ENCODE results near the gene UBE4B. TPM values are rescaled to one million over a fixed set of nuclear protein-coding genes. Genes with fewer than 3 reads are reported as not detected.
"Not testable (repeated sequence)": the region's sequence is repeated elsewhere in the genome, so short reads cannot be mapped to it uniquely, and the experiment has no call there.

The UBE4B gene
- total and polyA plus RNA-seq, 2 experiments from 2014 or later = 28.4 to 115 TPM

DNA sequence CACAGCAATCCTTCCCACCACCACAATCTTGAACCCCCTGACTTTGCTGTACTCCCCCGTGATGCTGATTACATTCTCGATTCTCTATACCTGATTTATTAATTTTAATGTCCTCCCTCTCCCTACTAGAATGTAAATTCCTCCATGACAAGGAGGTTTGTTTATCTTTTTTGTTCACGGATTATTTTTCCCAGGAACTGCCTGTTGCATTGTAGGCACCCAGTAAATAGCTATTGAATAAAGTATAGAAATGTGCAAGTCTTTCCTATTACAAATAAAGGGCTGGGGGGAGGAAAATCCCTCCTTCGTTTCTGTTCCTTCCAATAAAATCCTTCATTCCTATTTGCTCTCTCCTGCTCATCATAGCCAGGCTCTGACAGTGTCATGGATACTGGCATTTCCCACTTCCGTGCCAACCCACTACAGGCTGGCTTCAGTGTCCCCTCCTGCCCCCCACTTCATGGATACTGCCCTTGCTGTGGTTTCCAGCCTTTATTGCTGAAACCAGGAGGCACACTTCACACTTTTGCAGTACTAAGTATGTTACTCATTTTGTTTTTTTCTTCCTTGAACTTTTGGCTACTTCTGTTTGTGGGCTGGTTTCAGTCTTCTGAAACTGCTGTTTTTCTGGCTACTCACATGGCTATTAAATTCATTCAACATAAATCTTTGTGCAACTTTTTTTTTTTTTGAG is 185.1 kb downstream of the UBE4B start:
- 0 out of 2 replicates have a peak overlapping the region, but pooled peaks have one; percentile 48 for H3K27ac ChIP-seq (ENCODE audit: low read depth)

DNA sequence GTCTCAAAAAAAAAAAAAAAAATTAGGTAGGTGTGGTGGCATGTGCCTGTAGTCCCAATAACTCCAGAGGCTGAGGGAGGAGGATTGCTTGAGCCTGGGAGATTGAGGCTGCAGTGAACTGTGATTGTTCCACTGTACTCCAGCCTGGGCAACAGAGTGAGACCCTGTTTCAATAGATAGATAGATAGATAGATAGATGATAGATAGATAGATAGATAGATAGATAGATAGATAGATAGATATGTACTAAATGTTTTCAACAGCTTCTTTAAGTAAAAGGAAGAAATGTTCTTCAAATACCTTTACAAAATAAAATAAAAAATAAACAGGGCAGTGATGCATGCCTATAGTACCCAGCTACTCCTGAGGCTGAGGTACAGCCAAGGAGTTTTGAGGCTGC is 187.4 kb downstream of the UBE4B start:
- Histone ChIP-seq H3K79me2 (replicated peaks; ENCODE audit: insufficient read depth) (peaks cover 100% of the 10 kb centered on the region), H2AFZ (no peak overlapping the region), H3F3A (replicated peaks; ENCODE audit: low read depth) (no peaks in the 10 kb centered on the region), H4K20me1 (replicated peaks; ENCODE audit: insufficient read depth) (peaks cover 65% of the 10 kb centered on the region), H3K4me1 (ENCODE audit: insufficient read depth) (peaks cover 1% of the 10 kb centered on the region; the same call in 1 of the 2 replicates), H3K9me2 (ENCODE audit: insufficient read depth) (no peaks in the 10 kb centered on the region), H3K4me3 (no peak overlapping the region), H3K27me3 (ENCODE audit: insufficient read depth) (no peaks in the 10 kb centered on the region), H3K4me2 (no peak overlapping the region), H3K27ac (ENCODE audit: low read depth) (no peak overlapping the region), H3K36me3 (ENCODE audit: insufficient read depth) (no peaks in the 10 kb centered on the region)
- no peak overlapping the region for H3K27ac Mint-ChIP-seq
- H3K36me3 Mint-ChIP-seq (ENCODE audit: low read depth) = peaks cover 21% of the 10 kb centered on the region
- H3K27me3 Mint-ChIP-seq (ENCODE audit: insufficient read depth, low read depth, poor library complexity) = no peaks in the 10 kb centered on the region
- H3K9me3 Mint-ChIP-seq = peaks cover 20% of the 10 kb centered on the region
- DNase-seq (ENCODE audit: low spot score) = no peak
- TF ChIP-seq ZNF331 (CRISPR knock-in tag; IDR thresholded peaks at IDR 0.05; ENCODE audit: low read depth) = no peak
- TF ChIP-seq, protein P1, sequence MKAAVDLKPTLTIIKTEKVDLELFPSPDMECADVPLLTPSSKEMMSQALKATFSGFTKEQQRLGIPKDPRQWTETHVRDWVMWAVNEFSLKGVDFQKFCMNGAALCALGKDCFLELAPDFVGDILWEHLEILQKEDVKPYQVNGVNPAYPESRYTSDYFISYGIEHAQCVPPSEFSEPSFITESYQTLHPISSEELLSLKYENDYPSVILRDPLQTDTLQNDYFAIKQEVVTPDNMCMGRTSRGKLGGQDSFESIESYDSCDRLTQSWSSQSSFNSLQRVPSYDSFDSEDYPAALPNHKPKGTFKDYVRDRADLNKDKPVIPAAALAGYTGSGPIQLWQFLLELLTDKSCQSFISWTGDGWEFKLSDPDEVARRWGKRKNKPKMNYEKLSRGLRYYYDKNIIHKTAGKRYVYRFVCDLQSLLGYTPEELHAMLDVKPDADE (IDR thresholded peaks at IDR 0.05) = no peak
- TF ChIP-seq CREB1 (CRISPR knock-in tag; IDR thresholded peaks at IDR 0.05; ENCODE audit: low read depth) = no peak
- peaks cover 14% of the 10 kb centered on the region for H3K4me1 Mint-ChIP-seq
- ATAC-seq = no peak
- H3K4me3 Mint-ChIP-seq = no peak overlapping the region

More for the DNA sequence above, 185.1 kb downstream of the UBE4B start:
- H3K4me3 ChIP-seq = no peak overlapping the region
- Mint-ChIP-seq H3K27me3 (ENCODE audit: insufficient read depth, low read depth, poor library complexity) (no peaks in the 10 kb centered on the region), H3K4me1 (peaks cover 22% of the 10 kb centered on the region), H3K27ac (peak overlapping the region; percentile 30; the same call in 1 of the 2 replicates), H3K9me3 (no peaks in the 10 kb centered on the region; the same call in 1 of the 3 replicates), H3K4me3 (no peak overlapping the region), H3K36me3 (ENCODE audit: low read depth) (peaks cover 4% of the 10 kb centered on the region; the same call in 2 of the 3 replicates)
- no peak for TF ChIP-seq EZH2 (IDR thresholded peaks at IDR 0.05; ENCODE audit: low read depth, unreplicated experiment)
- TF ChIP-seq, protein P1 (IDR thresholded peaks at IDR 0.05) = no peak
- TF ChIP-seq POLR2AphosphoS5 (IDR thresholded peaks at IDR 0.05; ENCODE audit: low read depth) = no peak
- ATAC-seq (no peak), DNase-seq (ENCODE audit: low spot score) (no peak)
- H4K20me1 ChIP-seq (replicated peaks; ENCODE audit: insufficient read depth) = peaks cover 77% of the 10 kb centered on the region
- H3K36me3 ChIP-seq (ENCODE audit: insufficient read depth) = no peaks in the 10 kb centered on the region
- peaks cover 99% of the 10 kb centered on the region for H3K79me2 ChIP-seq (replicated peaks; ENCODE audit: insufficient read depth)
- no peaks in the 10 kb centered on the region for H3F3A ChIP-seq (replicated peaks; ENCODE audit: low read depth)
- peaks cover 9% of the 10 kb centered on the region for H3K4me1 ChIP-seq (ENCODE audit: insufficient read depth)
- H3K4me2 ChIP-seq = no peak overlapping the region
- no peak overlapping the region for H2AFZ ChIP-seq
- no peaks in the 10 kb centered on the region for H3K27me3 ChIP-seq (ENCODE audit: insufficient read depth)
- no peaks in the 10 kb centered on the region for H3K9me2 ChIP-seq (ENCODE audit: insufficient read depth)

DNA sequence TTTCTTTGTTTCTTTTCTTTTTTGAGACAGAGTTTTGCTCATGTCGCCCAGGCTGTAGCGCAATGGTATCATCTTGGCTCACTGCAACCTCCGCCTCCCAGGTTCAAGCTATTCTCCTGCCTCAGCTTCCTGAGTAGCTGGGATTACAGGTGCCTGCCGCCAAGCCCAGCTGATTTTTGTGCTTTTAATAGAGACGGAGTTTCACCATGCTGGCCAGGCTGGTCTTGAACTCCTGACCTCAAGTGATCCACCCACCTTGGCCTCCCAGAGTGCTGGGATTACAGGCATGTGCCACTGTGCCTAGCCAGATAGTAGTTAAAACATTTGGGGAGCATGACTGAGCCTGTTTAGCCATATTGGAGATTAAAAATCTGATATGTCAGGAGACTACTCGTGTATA is 187.9 kb downstream of the UBE4B start:
- not testable (repeated sequence) for H3K4me3 Mint-ChIP-seq; ATAC-seq; H3K9me2 ChIP-seq (ENCODE audit: insufficient read depth); H3K4me3 ChIP-seq; DNase-seq (ENCODE audit: low spot score); H3K36me3 ChIP-seq (ENCODE audit: insufficient read depth); H3K4me1 ChIP-seq (ENCODE audit: insufficient read depth); H3K27me3 ChIP-seq (ENCODE audit: insufficient read depth); H3K27ac Mint-ChIP-seq; H3K4me2 ChIP-seq; H3K27ac ChIP-seq (ENCODE audit: low read depth); H2AFZ ChIP-seq; H3F3A ChIP-seq (replicated peaks; ENCODE audit: low read depth); H3K27me3 Mint-ChIP-seq (ENCODE audit: insufficient read depth, low read depth, poor library complexity)
- H3K4me1 Mint-ChIP-seq = peaks cover 14% of the 10 kb centered on the region
- peaks cover 100% of the 10 kb centered on the region for H3K79me2 ChIP-seq (replicated peaks; ENCODE audit: insufficient read depth)
- H3K36me3 Mint-ChIP-seq (ENCODE audit: low read depth) = peaks cover 26% of the 10 kb centered on the region
- H3K9me3 Mint-ChIP-seq = peaks cover 24% of the 10 kb centered on the region
- H4K20me1 ChIP-seq (replicated peaks; ENCODE audit: insufficient read depth) = peaks cover 65% of the 10 kb centered on the region

Data from GM23338 (cell line).